Liver (tissue), 9 donors: ENCODE data around the gene BPTF. TPM values are rescaled to one million over a fixed set of nuclear protein-coding genes. Genes with fewer than 3 reads are reported as not detected.

ENCODE experiments used
- DNase-seq: peaks from one replicate; pipeline ENCODE4 v3.0.0-alpha.2; 2017; ENCODE audit warnings: low spot score
- H3K27ac ChIP-seq, 2 donors: one replicate each; pipeline ENCODE4 v1.7.0; 2013; ENCODE audit warnings: inconsistent platforms in 2 of 2, low read length in 2 of 2, control low read depth in 1 of 2, low read depth in 1 of 2, mild to moderate bottlenecking in 1 of 2
- H3K27me3 ChIP-seq, 4 donors: one replicate each; pipeline versions ENCODE4 v1.6.1 to v1.7.0; 2013; ENCODE audit warnings: low read length in 3 of 4, inconsistent platforms in 1 of 4, mild to moderate bottlenecking in 1 of 4, moderate library complexity in 1 of 4; ENCODE audit not compliant: control insufficient read depth in 4 of 4, insufficient read depth in 4 of 4
- H3K36me3 ChIP-seq, 4 donors: one replicate each; pipeline versions ENCODE4 v1.6.1 to v1.7.0; 2013; ENCODE audit warnings: low read length in 3 of 4, mild to moderate bottlenecking in 3 of 4, low read depth in 1 of 4, moderate library complexity in 1 of 4; ENCODE audit not compliant: control insufficient read depth in 4 of 4, insufficient read depth in 3 of 4
- H3K4me1 ChIP-seq, 4 donors: one replicate each; pipeline versions ENCODE4 v1.6.1 to v1.7.0; 2013; ENCODE audit warnings: low read length in 3 of 4, mild to moderate bottlenecking in 3 of 4, moderate library complexity in 1 of 4; ENCODE audit not compliant: control insufficient read depth in 4 of 4, insufficient read depth in 4 of 4
- H3K4me3 ChIP-seq, 3 donors: one replicate each; pipeline versions ENCODE4 v1.6.1 to v1.7.0; 2013; ENCODE audit warnings: low read length in 3 of 3, control low read depth in 1 of 3, low read depth in 1 of 3, mild to moderate bottlenecking in 1 of 3
- H3K9ac ChIP-seq, 2 donors: one replicate each; pipeline ENCODE4 v1.7.0; 2013; ENCODE audit warnings: low read length in 2 of 2, mild to moderate bottlenecking in 2 of 2, moderate library complexity in 2 of 2, control low read depth in 1 of 2, low read depth in 1 of 2
- H3K9me3 ChIP-seq, 4 donors: one replicate each; pipeline versions ENCODE4 v1.6.1 to v1.7.0; 2013; ENCODE audit warnings: low read length in 3 of 4; ENCODE audit not compliant: control insufficient read depth in 4 of 4
- EGR1 ChIP-seq, 2 donors: IDR thresholded peaks; 2 replicates each; pipeline ENCODE4 v1.6.1; 2016 to 2018; ENCODE audit warnings: antibody characterized with exemption in 2 of 2, low read depth in 2 of 2
- FOXA1 ChIP-seq: IDR thresholded peaks from 2 replicates; pipeline ENCODE4 v1.6.1; 2016; ENCODE audit warnings: antibody characterized with exemption
- FOXA2 ChIP-seq: IDR thresholded peaks from 2 replicates; pipeline ENCODE4 v1.6.1; 2016; ENCODE audit warnings: antibody characterized with exemption
- HNF4A ChIP-seq, 2 donors: conservative IDR thresholded peaks; 2 replicates each; pipeline ENCODE4 v1.6.1; 2016; ENCODE audit warnings: antibody characterized with exemption in 2 of 2, mild to moderate bottlenecking in 2 of 2
- HNF4G ChIP-seq: IDR thresholded peaks from 2 replicates; pipeline ENCODE4 v1.6.1; 2016; ENCODE audit warnings: antibody characterized with exemption
- JUND ChIP-seq, 2 donors: IDR thresholded peaks; 2 replicates each; pipeline ENCODE4 v1.6.1; 2016; ENCODE audit warnings: antibody characterized with exemption in 2 of 2
- NR2F2 ChIP-seq: IDR thresholded peaks from 2 replicates; pipeline ENCODE4 v1.6.1; 2016; ENCODE audit warnings: antibody characterized with exemption
- RAD21 ChIP-seq, 2 donors: IDR thresholded peaks; 2 replicates each; pipeline ENCODE4 v1.6.1; 2016; ENCODE audit warnings: antibody characterized with exemption in 2 of 2, mild to moderate bottlenecking in 2 of 2
- RXRA ChIP-seq, 2 donors: IDR thresholded peaks; 2 replicates each; pipeline ENCODE4 v1.6.1; 2017 to 2018; ENCODE audit warnings: antibody characterized with exemption in 2 of 2, mild to moderate bottlenecking in 1 of 2
- SP1 ChIP-seq: IDR thresholded peaks from 2 replicates; pipeline ENCODE4 v1.6.1; 2018; ENCODE audit warnings: antibody characterized with exemption, mild to moderate bottlenecking
- TAF1 ChIP-seq: conservative IDR thresholded peaks from 2 replicates; pipeline ENCODE4 v1.6.1; 2016; ENCODE audit warnings: antibody characterized with exemption, mild to moderate bottlenecking
- YY1 ChIP-seq: IDR thresholded peaks from 2 replicates; pipeline ENCODE4 v1.6.1; 2016; ENCODE audit warnings: antibody characterized with exemption, mild to moderate bottlenecking
- WGBS: extraction: QIAGEN DNeasy Blood & Tissue Kit; methylation state at CpG from one replicate; pipeline ENCODE4 v1.1.7; 2013; 5-methylcytosine and 5-hydroxymethylcytosine counted together
- polyA plus RNA-seq, 2 donors: library from polyadenylated mRNA; stranded (reverse) in 1 of 2; unstranded in 1 of 2; fragments of 200-250 nt in 1 of 2; fragments of >200 nt in 1 of 2; fragmentation: Nextera tagmentation in 1 of 2; extraction: Ambion mirVana in 1 of 2; gene quantifications; one replicate each; pipeline versions ENCODE4 v1.2.1 to v1.2.3, GENCODE V29; 2013 to 2015
- total RNA-seq, 2 donors: library from RNA; depleted of rRNA; stranded (reverse); fragments of >200 nt; gene quantifications; one replicate each; pipeline ENCODE4 v1.2.3, GENCODE V29; 2014
- TF ChIP-seq, protein P1 (sequence below): fragments of 150-350 bp; IDR thresholded peaks from 2 replicates; pipeline ENCODE4 v1.5.1; 2017; ENCODE audit warnings: improper control_type of control experiment, low read depth, low read length; ENCODE audit not compliant: missing input control
- TF ChIP-seq, protein P2 (sequence below): IDR thresholded peaks from 2 replicates; pipeline ENCODE4 v1.6.1; 2016; ENCODE audit warnings: antibody characterized with exemption
- TF ChIP-seq, protein P3 (sequence below): IDR thresholded peaks from 2 replicates; pipeline ENCODE4 v1.6.1; 2016; ENCODE audit warnings: antibody characterized with exemption, mild to moderate bottlenecking
- TF ChIP-seq, protein P4 (sequence below): IDR thresholded peaks from 2 replicates; pipeline ENCODE4 v1.6.1; 2016; ENCODE audit warnings: antibody characterized with exemption
- TF ChIP-seq, protein P5 (sequence below): IDR thresholded peaks from 2 replicates; pipeline ENCODE4 v1.6.1; 2016; ENCODE audit warnings: antibody characterized with exemption
- donor health status: healthy.
- donor health status: healthy.
- donor health status: healthy.
- donor health status: healthy.
- donor health status: healthy.

BPTF gene
- total and polyA plus RNA-seq, 4 donors: 8.1 to 51.7 (median 29.5) TPM

DNA sequence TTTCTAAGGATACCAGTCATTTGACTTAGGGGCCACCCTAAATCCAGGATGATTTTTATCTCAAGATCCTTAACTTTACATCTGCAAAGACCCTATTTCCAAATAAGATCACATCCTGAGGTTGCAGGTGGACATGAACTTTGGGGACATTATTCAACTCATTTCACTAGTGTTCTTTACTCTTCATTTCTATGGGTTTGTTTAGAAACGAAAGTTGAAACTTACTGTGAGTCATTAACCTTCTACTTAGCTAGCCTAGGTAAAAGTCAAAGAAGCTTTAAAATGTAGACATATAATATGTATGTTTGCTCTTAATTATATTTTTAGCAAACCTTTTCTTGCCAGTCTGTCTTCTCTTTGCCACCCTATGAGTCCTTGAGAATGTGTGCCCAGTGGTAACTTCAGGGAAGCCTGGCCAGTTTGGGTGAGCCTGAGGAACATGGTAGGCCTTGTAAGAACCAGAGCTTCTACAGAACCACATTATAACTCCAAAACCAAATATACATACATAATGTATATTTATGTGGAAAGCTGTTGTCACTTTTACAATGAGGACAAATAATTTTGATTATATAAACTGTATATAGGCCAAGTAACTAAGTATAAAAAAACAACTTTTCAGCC is 38.4 kb downstream of the BPTF start (continued):
- no peak for TF ChIP-seq RXRA (IDR thresholded peaks at IDR 0.05)
- no peak for TF ChIP-seq HNF4G

DNA sequence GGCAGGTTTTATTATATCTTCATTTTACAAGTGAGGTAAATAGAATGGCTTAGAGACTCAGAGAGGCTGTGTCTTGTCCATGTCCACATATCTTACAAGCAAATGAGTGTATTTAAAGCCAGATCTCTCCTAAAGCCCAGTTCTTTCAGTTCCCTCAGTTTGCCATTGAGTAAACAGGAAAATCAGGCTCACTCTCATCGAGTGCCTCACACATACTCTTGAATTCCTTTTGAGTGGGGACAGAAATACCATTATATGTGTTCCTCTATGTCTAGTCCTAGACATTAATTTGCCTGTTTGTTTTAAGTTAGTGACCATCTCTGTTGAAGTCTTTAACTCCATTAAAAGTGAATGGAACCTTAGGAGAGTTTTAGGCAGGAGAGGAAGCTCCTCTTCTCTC is 40.1 kb downstream of the BPTF start:
- Histone ChIP-seq H3K27ac (no peak overlapping the region), H3K9me3 (no peaks in the 10 kb centered on the region), H3K27me3 (no peaks in the 10 kb centered on the region), H3K4me1 (peaks cover 0 to 4% (median 1%) of the 10 kb centered on the region in 4 donors), H3K4me3 (no peak overlapping the region), H3K9ac (no peak overlapping the region), H3K36me3 (peaks cover 0 to 2% (median 0%) of the 10 kb centered on the region in 4 donors)
- TF ChIP-seq, protein P1, sequence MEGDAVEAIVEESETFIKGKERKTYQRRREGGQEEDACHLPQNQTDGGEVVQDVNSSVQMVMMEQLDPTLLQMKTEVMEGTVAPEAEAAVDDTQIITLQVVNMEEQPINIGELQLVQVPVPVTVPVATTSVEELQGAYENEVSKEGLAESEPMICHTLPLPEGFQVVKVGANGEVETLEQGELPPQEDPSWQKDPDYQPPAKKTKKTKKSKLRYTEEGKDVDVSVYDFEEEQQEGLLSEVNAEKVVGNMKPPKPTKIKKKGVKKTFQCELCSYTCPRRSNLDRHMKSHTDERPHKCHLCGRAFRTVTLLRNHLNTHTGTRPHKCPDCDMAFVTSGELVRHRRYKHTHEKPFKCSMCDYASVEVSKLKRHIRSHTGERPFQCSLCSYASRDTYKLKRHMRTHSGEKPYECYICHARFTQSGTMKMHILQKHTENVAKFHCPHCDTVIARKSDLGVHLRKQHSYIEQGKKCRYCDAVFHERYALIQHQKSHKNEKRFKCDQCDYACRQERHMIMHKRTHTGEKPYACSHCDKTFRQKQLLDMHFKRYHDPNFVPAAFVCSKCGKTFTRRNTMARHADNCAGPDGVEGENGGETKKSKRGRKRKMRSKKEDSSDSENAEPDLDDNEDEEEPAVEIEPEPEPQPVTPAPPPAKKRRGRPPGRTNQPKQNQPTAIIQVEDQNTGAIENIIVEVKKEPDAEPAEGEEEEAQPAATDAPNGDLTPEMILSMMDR: no peak
- TF ChIP-seq SP1 (no peak), RAD21 (IDR thresholded peaks at IDR 0.05) (no peak), YY1 (no peak), EGR1 (IDR thresholded peaks at IDR 0.05; ENCODE audit: low read depth in 2 of 2) (no peak), RXRA (IDR thresholded peaks at IDR 0.05) (no peak), FOXA1 (no peak), TAF1 (no peak), NR2F2 (no peak), HNF4A (conservative IDR thresholded peaks at IDR 0.05) (no peak)
- TF ChIP-seq, protein P2, sequence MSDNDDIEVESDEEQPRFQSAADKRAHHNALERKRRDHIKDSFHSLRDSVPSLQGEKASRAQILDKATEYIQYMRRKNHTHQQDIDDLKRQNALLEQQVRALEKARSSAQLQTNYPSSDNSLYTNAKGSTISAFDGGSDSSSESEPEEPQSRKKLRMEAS: no peak
- TF ChIP-seq, protein P3, sequence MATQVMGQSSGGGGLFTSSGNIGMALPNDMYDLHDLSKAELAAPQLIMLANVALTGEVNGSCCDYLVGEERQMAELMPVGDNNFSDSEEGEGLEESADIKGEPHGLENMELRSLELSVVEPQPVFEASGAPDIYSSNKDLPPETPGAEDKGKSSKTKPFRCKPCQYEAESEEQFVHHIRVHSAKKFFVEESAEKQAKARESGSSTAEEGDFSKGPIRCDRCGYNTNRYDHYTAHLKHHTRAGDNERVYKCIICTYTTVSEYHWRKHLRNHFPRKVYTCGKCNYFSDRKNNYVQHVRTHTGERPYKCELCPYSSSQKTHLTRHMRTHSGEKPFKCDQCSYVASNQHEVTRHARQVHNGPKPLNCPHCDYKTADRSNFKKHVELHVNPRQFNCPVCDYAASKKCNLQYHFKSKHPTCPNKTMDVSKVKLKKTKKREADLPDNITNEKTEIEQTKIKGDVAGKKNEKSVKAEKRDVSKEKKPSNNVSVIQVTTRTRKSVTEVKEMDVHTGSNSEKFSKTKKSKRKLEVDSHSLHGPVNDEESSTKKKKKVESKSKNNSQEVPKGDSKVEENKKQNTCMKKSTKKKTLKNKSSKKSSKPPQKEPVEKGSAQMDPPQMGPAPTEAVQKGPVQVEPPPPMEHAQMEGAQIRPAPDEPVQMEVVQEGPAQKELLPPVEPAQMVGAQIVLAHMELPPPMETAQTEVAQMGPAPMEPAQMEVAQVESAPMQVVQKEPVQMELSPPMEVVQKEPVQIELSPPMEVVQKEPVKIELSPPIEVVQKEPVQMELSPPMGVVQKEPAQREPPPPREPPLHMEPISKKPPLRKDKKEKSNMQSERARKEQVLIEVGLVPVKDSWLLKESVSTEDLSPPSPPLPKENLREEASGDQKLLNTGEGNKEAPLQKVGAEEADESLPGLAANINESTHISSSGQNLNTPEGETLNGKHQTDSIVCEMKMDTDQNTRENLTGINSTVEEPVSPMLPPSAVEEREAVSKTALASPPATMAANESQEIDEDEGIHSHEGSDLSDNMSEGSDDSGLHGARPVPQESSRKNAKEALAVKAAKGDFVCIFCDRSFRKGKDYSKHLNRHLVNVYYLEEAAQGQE: no peak
- TF ChIP-seq, protein P4, sequence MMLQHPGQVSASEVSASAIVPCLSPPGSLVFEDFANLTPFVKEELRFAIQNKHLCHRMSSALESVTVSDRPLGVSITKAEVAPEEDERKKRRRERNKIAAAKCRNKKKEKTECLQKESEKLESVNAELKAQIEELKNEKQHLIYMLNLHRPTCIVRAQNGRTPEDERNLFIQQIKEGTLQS: no peak
- WGBS: 55% methylated on average over 1 of the region's 1 CpG
- no peak for DNase-seq

DNA sequence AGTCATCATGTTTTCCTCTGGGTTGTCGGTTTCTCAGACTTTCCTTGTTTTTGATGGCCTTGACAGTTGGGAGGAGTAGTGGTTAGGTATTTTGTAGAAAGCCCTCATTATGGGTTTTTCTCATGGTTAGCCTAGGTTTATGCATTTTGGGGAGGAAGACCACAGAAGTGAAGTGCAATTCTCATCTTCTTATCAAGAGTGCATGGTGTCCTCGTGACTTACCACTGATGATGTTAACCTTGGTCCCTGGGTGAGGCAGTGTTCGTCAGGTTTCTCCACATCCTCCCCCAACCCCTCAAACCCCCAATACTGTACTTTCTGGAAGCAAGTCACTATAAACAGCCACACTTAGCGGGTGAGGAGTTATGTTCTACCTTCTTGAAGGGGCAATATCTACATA is 42.3 kb downstream of the BPTF start:
- peaks cover 0 to 2% (median 0%) of the 10 kb centered on the region in 4 donors for H3K4me1 ChIP-seq
- TF ChIP-seq EGR1 (IDR thresholded peaks at IDR 0.05; ENCODE audit: low read depth in 2 of 2): no peak
- no peak for TF ChIP-seq JUND (IDR thresholded peaks at IDR 0.05)
- TF ChIP-seq, protein P4: no peak
- no peak for TF ChIP-seq NR2F2
- no peak for TF ChIP-seq SP1
- no peak for TF ChIP-seq TAF1
- TF ChIP-seq, protein P1: no peak
- TF ChIP-seq, protein P5, sequence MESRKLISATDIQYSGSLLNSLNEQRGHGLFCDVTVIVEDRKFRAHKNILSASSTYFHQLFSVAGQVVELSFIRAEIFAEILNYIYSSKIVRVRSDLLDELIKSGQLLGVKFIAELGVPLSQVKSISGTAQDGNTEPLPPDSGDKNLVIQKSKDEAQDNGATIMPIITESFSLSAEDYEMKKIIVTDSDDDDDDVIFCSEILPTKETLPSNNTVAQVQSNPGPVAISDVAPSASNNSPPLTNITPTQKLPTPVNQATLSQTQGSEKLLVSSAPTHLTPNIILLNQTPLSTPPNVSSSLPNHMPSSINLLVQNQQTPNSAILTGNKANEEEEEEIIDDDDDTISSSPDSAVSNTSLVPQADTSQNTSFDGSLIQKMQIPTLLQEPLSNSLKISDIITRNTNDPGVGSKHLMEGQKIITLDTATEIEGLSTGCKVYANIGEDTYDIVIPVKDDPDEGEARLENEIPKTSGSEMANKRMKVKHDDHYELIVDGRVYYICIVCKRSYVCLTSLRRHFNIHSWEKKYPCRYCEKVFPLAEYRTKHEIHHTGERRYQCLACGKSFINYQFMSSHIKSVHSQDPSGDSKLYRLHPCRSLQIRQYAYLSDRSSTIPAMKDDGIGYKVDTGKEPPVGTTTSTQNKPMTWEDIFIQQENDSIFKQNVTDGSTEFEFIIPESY: no peak
- no peak for TF ChIP-seq FOXA1
- TF ChIP-seq RXRA (IDR thresholded peaks at IDR 0.05): no peak
- no peak for TF ChIP-seq HNF4G
- TF ChIP-seq HNF4A (conservative IDR thresholded peaks at IDR 0.05): no peak
- no peak for TF ChIP-seq RAD21 (IDR thresholded peaks at IDR 0.05)
- TF ChIP-seq FOXA2: no peak

More for the DNA sequence above, 42.3 kb downstream of the BPTF start:
- Histone ChIP-seq H3K27me3 (no peaks in the 10 kb centered on the region), H3K9me3 (no peaks in the 10 kb centered on the region), H3K27ac (no peak overlapping the region), H3K36me3 (peaks cover 0 to 2% (median 0%) of the 10 kb centered on the region in 4 donors), H3K9ac (no peak overlapping the region), H3K4me3 (no peak overlapping the region)
- DNase-seq: no peak
- 93% methylated on average over 4 of the region's 4 CpGs for WGBS
